SIG-M5 (cell line): ENCODE data around the gene TMEM138.

Experiments used
- DNase-seq: peaks from one replicate; lab custom pipeline; 2025; lab: John Stamatoyannopoulos, UW

Gene TMEM138

DNA sequence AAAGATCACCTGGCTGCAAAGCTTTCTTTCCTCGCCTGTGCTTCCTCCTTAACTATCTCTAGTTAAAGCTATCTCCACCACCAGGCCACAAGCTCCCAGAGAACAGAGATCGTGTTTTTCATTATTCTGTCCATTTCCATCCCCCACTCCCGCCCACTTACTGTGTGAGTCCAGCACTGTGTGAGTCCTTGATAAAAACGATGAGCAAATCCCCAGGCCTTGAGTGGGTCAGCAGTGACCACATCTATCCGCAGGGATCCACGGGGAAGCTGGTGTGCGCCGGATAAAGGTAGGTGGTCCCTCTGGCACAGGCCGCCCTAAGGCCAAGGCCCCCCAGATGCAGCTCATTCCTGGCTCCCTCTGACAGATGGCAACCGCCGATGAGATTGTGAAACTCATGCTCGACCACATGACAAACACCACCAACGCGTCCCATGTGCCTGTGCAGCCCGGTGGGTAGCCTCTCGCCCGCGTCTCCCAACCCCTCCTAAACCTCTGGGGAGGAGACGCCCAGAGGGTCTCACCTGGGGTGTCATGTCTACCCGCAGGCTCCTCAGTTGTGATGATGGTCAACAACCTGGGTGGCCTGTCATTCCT lies 19.9 kb upstream of the TMEM138 start:
- DNase-seq, result no peak

- DNase-seq, result no peak
These were observed 18.1 kb upstream of the TMEM138 start for GRCh38 chr11:61343792-61344745.

DNA sequence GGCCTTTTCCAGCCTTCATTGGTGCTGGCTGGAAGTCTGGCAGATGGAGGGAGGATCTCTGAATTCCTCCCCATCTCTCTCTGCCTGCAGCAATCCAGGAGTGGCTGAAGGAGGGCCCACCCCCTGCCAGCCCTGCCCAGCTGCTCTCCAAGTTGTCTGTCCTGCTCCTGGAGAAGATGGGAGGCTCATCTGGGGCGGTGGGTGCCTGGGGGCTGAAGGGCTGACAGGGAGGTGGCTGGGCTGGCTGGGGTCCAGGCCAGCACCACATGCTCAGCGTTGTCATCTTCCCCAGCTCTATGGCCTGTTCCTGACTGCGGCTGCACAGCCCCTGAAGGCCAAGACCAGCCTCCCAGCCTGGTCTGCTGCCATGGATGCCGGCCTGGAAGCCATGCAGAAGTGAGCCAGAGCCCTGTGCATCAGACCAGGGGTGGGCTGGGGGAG lies 17.0 kb upstream of the TMEM138 start:
- DNase-seq, result no peak

GRCh38 chr11:61345954-61346843 lies 16.0 kb upstream of the TMEM138 start:
- DNase-seq, result no peak

DNA sequence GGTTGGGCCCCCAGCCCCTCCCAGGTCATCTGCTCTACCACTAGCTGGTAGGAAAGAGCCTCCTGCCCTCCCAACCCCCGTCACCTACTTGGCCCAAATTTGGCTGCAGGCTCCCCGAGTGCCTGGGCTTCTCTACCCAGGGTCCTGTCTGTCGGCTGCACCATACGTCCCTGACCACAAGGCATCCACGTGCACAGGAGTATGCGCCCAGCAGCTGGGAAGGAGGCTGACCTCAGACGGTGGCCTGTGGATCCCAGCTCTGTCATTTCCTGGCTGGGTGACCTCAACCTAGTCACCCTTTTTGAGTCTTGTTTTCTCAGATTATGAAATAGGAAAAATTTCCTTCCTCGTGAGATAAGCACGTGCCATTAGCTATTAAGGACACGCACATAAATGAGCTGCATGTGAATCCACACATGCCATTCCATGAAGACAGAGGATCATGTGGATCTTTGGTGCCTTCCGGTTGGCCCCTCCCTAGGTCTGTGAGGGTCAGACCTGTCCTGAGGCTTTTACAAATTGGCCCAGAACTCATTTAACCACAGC lies 14.2 kb upstream of the TMEM138 start:
- DNase-seq, result no peak

DNA sequence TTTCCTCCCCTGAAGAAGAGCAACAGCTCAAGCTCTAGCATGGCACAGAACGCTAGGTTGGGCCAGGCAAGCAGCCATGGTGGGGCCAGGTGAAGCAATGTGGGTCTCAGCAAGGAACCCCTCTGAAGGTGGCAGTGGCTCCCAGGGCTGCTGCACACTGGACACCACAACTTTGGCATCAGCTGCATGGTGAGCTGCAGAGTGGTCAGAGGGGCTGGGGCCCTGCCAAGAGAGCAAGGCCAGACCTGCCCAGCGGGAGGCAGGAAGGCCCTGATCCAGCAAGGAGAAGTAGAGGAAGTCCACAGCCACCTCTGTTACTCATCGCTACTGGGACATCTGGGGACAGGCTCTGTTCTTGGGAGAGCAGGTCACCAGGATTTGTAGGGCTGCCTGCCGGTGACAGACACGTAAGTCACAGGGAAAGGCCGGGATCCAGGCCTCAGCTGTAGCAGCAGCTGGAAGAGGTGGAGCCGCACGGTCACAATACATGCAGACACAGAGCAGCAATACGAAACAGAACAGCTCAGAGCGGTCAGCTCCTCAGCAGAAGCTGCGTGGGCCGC lies 12.9 kb upstream of the TMEM138 start:
- DNase-seq, result no peak

DNA sequence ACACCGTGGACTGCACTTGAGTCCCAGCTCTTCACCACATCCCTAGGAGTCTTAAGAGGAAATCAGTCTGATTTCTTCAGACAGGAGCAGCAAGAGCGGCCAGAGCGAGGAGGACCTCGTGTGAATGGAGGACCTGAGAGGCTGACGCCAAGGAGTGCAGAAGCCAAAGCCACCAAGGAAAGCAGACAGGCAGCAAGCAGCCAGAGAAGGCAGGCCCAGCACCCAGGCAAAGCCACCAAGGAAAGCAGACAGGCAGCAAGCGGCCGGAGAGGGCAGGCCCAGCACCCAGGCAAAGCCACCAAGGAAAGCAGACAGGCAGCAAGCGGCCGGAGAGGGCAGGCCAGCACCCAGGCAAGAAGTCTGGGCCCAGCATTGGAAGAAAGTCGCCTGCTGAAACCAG lies 12.3 kb upstream of the TMEM138 start:
- DNase-seq, result no peak

GRCh38 chr11:61350336-61350735 lies 11.8 kb upstream of the TMEM138 start:
- DNase-seq, result no peak

- DNase-seq, result no peak
These were observed 11.4 kb upstream of the TMEM138 start for GRCh38 chr11:61350803-61351202.

- DNase-seq, result no peak
These were observed 10.1 kb upstream of the TMEM138 start for GRCh38 chr11:61352038-61352437.

DNA sequence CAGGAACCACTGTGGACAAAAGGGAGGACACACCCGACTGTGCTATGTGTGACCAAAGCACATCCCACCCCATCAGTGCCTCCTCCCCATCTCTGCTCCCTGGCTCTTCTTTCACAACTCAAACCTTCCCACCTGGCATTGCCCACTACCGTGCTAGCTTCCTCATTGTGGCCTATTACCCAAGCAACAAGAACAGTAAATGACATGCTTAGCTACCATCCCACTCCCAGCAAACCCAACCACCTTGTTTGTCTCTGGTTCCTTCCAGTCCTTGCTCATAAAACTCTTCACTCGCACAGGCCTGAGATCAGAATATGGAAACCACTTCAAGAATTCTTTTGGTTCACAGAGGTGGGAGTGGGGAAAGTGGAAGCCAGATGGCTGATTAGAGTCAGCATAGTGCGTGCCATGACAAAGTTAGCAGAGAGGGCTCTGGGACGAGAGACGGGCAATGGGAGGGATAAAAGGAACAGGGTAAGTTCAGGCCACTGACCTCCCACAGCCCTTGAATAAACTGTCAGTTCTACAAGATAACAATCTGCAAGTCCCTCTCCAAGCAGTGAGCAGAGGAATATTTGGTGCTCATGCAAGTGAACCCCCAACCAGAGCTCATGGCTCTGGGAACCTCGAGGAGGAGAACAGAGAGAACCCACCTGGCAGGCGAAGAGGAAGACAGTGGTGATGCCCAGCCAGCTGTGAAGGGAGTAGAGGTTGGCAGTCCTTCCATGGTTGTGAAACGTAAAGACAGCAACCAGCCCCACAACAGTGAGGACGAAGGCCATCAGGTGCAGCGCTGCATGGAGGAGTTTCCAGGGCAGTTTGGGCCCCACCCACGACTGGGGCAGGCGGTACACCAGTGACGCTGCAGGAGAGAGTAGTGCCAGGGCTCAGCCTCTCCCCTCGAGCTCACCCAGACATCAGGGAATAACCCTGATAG lies 8.8 kb upstream of the TMEM138 start:
- DNase-seq, result no peak

GRCh38 chr11:61354208-61354607 lies 8.0 kb upstream of the TMEM138 start:
- DNase-seq, result no peak

GRCh38 chr11:61356706-61357105 lies 5.5 kb upstream of the TMEM138 start:
- DNase-seq, result no peak

- no peak for DNase-seq
These were observed 4.8 kb upstream of the TMEM138 start for GRCh38 chr11:61357233-61357893.

GRCh38 chr11:61357894-61358239 lies 4.3 kb upstream of the TMEM138 start:
- DNase-seq, result no peak

DNA sequence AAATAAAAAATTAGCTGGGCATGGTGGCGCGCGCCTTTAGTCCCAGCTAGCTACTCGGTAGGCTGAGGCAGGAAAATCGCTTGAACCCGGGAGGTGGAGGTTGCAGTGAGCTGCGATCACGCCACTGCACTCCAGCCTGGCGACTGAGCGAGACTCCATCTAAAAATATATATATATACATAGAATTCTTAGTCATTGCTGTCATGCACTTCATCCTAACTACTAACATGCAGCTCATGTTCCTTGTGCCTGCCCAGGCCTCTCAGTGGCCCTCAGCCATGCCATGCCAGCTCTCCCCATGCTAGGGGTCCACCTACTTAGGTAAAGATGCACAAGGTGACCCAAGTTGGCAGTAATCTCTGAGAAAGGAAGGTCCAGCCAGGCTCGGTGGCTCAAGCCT lies 3.6 kb upstream of the TMEM138 start:
- no peak for DNase-seq

DNA sequence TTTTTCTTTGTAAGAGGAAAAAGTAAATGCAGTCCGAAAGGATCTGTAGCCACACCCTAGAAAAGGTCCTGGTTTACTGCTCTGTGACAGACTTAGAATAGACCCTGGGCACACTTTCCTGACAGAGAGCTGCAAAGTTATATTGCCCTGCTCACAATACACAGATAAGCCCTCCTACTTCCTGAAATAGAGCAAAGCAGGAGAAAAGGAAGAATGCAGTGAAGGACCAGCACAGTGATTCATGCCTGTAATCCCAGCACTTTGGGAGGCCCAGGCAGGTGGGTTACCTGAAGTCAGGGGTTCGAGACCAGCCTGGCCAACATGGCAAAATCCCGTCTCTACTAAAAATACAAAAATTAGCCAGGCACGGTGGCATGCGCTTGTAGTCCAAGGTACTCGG lies 2.7 kb upstream of the TMEM138 start:
- no peak for DNase-seq

DNA sequence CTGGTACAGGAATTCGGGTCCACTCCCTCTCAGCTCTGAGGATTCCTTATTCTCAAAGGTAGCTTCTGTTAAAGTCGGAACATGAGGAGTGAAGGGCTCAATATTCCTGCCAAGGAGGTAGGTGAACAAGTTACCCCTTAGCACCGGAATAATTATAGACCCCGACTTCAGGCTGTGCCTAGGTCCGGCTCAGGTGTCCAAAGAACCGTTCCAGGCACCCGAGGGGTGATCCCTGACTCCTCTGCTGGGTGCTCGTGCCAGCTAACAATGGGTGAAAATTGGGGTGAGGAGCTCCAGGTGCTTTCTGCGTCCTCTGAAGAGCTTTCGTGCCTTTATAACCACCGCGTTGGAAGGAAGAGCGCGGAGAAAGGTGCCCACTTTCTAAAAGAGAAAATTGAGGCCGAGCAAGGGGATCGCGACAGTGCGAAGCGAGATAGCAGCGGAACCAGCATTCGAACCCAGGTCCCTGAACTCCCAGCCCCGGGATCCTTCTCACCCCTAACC lies 885 bp upstream of the TMEM138 start:
- DNase-seq, result no peak

GRCh38 chr11:61362542-61362875 lies 335 bp downstream of the TMEM138 start:
- no peak for DNase-seq

DNA sequence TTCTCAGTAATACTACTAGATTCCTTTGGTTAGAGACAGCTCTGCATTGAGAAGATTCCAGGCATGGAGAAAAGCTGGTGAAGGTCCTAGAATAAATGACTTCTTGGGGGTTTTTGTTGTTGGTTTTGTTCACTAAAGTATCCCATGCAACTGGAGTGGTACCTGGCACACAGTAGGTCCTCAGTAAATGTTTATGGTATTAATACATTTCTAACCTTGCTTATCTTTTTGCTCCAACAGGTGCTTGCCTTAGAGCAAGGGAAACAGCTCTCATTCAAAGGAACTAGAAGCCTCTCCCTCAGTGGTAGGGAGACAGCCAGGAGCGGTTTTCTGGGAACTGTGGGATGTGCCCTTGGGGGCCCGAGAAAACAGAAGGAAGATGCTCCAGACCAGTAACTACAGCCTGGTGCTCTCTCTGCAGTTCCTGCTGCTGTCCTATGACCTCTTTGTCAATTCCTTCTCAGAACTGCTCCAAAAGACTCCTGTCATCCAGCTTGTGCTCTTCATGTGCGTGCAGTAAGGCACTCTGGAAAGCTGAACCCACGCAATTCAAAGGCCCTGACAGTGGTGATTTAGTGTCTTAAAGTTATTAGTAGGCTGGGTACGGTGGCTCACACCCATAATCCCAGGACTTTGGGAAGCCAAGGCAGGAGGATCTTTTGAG lies 2.0 kb downstream of the TMEM138 start:
- no peak for DNase-seq
